K562 (cell line): ENCODE results near the gene CCDC13.

Experiments
- CC2D1A ChIP-seq: fragments of 450-650 bp; IDR thresholded peaks from 2 replicates; pipeline ENCODE4 v1.6.1; 2017; ENCODE audit warnings: mild to moderate bottlenecking
- CTCF ChIP-seq, 3 experiments: IDR thresholded peaks in 2 of 3; conservative IDR thresholded peaks in 1 of 3; 2 replicates each; pipeline ENCODE4 v1.5.1; 2011 to 2012; ENCODE audit warnings: low read length in 3 of 3, mild to moderate bottlenecking in 3 of 3, control low read depth in 2 of 3, improper control_type of control experiment in 1 of 3, inconsistent platforms in 1 of 3, low read depth in 1 of 3, mixed read lengths in 1 of 3, moderate library complexity in 1 of 3; ENCODE audit not compliant: insufficient read depth in 2 of 3
- E2F1 ChIP-seq: sonication (generic); formaldehyde crosslinking; IDR thresholded peaks from 2 replicates; pipeline ENCODE4 v1.8.1; 2023; ENCODE audit warnings: mild to moderate bottlenecking, missing genetic modification reagents, moderate library complexity
- EGR1 ChIP-seq: fragments of 450-650 bp; conservative IDR thresholded peaks from 2 replicates; pipeline ENCODE4 v1.6.1; 2017; ENCODE audit warnings: mild to moderate bottlenecking
- GABPA ChIP-seq: fragments of 200-800 bp; sonication (Bioruptor generic); conservative IDR thresholded peaks from 2 replicates; pipeline ENCODE4 v1.6.1; 2016; ENCODE audit warnings: low read depth, missing genetic modification characterization, missing compliant biosample characterization
- MLX ChIP-seq, 2 experiments: fragments of 450-650 bp in 1 of 2; sonication (generic) in 1 of 2; formaldehyde crosslinking; conservative IDR thresholded peaks; 2 replicates each; pipeline versions ENCODE4 v1.4.0 to v1.8.1; 2020 to 2022; ENCODE audit warnings: mild to moderate bottlenecking in 1 of 2, missing genetic modification reagents in 1 of 2
- MYC ChIP-seq, 2 experiments: fragments of 250-450 bp in 1 of 2; sonication (Bioruptor Pico) in 1 of 2; IDR thresholded peaks; 2 replicates each; pipeline versions ENCODE4 v1.5.1 to v1.6.1; 2012 to 2021; ENCODE audit warnings: low read depth in 2 of 2, borderline replicate concordance in 1 of 2, improper control_type of control experiment in 1 of 2, low read length in 1 of 2, mild to moderate bottlenecking in 1 of 2, moderate library complexity in 1 of 2
- NRF1 ChIP-seq, 2 experiments: fragments of 450-650 bp; IDR thresholded peaks in 1 of 2; conservative IDR thresholded peaks in 1 of 2; 2 replicates each; pipeline ENCODE4 v1.6.1; 2014; ENCODE audit warnings: mild to moderate bottlenecking in 2 of 2
- PPARD ChIP-seq: fragments of 250-450 bp; sonication (Bioruptor Pico); IDR thresholded peaks from 2 replicates; pipeline ENCODE4 v1.8.0; 2022; ENCODE audit warnings: inconsistent platforms, mild to moderate bottlenecking, moderate library complexity
- YY1 ChIP-seq, 3 experiments: IDR thresholded peaks; 2 replicates each; pipeline ENCODE4 v1.6.1; 2011; ENCODE audit warnings: low read length in 2 of 3, mild to moderate bottlenecking in 2 of 3, moderate library complexity in 2 of 3, borderline replicate concordance in 1 of 3, control low read depth in 1 of 3, low read depth in 1 of 3; ENCODE audit not compliant: insufficient read depth in 3 of 3, insufficient replicate concordance in 2 of 3, control insufficient read depth in 1 of 3, insufficient read length in 1 of 3; ENCODE audit errors: extremely low read depth in 1 of 3
- TF ChIP-seq, protein P1 (sequence below): sonication (generic); formaldehyde crosslinking; IDR thresholded peaks from 2 replicates; pipeline ENCODE4 v1.8.0; 2022; ENCODE audit warnings: missing genetic modification reagents, mild to moderate bottlenecking, borderline replicate concordance

- no peak for TF ChIP-seq CTCF (IDR thresholded peaks at IDR 0.05 in 2 of 3, conservative IDR thresholded peaks at IDR 0.05 in 1 of 3; ENCODE audit: insufficient read depth in 2 of 3, low read depth in 1 of 3, low read length in 3 of 3)
- TF ChIP-seq YY1 (IDR thresholded peaks at IDR 0.05; ENCODE audit: borderline replicate concordance in 1 of 3, control insufficient read depth in 1 of 3, extremely low read depth in 1 of 3, insufficient read depth in 3 of 3, insufficient read length in 1 of 3, insufficient replicate concordance in 2 of 3, low read depth in 1 of 3, low read length in 2 of 3) = no peak
- TF ChIP-seq MYC (IDR thresholded peaks at IDR 0.05; ENCODE audit: low read depth, low read length) = no peak
- no peak for TF ChIP-seq MYC (CRISPR knock-in tag; IDR thresholded peaks at IDR 0.05; ENCODE audit: borderline replicate concordance, low read depth)
- TF ChIP-seq PPARD (CRISPR knock-in tag) = no peak
- no peak for TF ChIP-seq E2F1 (CRISPR knock-in tag)
- TF ChIP-seq, protein P1, sequence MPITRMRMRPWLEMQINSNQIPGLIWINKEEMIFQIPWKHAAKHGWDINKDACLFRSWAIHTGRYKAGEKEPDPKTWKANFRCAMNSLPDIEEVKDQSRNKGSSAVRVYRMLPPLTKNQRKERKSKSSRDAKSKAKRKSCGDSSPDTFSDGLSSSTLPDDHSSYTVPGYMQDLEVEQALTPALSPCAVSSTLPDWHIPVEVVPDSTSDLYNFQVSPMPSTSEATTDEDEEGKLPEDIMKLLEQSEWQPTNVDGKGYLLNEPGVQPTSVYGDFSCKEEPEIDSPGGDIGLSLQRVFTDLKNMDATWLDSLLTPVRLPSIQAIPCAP (CRISPR knock-in tag) = no peak
- TF ChIP-seq MLX (CRISPR knock-in tag; conservative IDR thresholded peaks at IDR 0.05) = no peak
- no peak for TF ChIP-seq CC2D1A
- no peak for TF ChIP-seq GABPA (tag)
- no peak for TF ChIP-seq EGR1
- TF ChIP-seq NRF1 (conservative IDR thresholded peaks at IDR 0.05 in 1 of 2, IDR thresholded peaks at IDR 0.05 in 1 of 2) = no peak
Measured at GRCh38 chr3:42735019-42735418, 38.0 kb downstream of the CCDC13 start.
